HG03139 (cell line): ENCODE data around the gene MT4.
A peak's percentile ranks its signal among the peaks of the same experiment; 100 is the strongest.

Source experiments
- ATAC-seq: cut with Tn5 transposase; IDR thresholded peaks from one replicate; pipeline ENCODE4 v1.9.1; 2021; ENCODE audit not compliant: unreplicated experiment

Gene MT4

DNA sequence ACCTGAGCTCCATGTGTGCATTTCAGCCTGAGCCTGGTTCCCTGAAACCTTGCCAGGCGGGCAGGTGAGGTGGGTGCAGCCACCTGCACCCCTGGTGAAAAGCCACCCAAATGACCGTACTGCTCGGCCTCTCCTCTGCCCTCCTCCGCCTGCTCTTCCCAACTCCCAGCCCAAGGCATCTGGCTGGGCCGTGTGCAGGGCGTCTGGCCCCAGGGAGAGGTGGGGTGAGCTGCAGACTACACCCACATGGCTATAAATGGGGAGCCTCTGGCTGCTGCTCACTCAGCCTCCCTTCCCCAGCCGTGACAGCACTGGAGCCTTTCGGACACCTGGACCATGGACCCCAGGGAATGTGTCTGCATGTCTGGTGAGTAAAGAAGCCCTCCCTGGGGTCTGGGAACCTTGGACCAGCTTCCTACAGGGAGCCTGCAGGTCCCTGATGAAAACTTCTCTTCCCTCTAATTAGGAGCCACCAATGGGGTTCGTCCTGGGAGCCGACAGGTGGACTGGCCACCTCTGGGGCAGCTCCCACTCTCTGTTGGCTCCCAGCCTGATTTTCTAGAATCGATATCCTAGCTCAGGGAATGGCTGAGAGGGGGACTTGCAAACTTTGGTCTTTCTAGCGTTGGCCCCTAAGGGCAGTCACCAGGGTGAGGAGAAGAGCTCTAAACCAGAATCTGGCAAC is at the start of gene MT4:
TSS of gene MT4 (plus strand) at position 281 of the 685 bp plus-strand sequence. CDS start at position 337, 56 bp downstream.
- no peak for ATAC-seq

DNA sequence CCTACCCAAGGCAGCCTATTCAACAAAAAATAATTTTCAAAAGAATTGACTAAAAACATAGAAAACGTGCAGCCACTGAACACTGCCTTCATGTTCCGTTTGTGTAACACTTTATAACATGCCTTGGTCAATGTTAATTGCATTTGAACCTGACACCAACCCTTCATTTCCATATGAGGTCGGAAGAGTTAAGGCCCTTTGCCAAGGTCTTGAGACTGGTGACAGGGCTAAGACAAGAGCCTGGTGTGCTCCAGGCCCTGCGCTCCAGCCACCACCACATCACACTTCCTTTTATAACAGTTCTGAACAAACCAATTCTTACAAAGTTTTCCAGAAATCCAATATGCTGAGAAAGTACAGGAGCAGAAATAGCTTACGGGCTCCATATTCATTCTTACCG is 49.2 kb upstream of the MT4 start:
- no peak for ATAC-seq

GRCh38 chr16:56517206-56517605 is 47.7 kb upstream of the MT4 start:
- no peak for ATAC-seq

GRCh38 chr16:56518425-56518824 is 46.4 kb upstream of the MT4 start:
- ATAC-seq = no peak

DNA sequence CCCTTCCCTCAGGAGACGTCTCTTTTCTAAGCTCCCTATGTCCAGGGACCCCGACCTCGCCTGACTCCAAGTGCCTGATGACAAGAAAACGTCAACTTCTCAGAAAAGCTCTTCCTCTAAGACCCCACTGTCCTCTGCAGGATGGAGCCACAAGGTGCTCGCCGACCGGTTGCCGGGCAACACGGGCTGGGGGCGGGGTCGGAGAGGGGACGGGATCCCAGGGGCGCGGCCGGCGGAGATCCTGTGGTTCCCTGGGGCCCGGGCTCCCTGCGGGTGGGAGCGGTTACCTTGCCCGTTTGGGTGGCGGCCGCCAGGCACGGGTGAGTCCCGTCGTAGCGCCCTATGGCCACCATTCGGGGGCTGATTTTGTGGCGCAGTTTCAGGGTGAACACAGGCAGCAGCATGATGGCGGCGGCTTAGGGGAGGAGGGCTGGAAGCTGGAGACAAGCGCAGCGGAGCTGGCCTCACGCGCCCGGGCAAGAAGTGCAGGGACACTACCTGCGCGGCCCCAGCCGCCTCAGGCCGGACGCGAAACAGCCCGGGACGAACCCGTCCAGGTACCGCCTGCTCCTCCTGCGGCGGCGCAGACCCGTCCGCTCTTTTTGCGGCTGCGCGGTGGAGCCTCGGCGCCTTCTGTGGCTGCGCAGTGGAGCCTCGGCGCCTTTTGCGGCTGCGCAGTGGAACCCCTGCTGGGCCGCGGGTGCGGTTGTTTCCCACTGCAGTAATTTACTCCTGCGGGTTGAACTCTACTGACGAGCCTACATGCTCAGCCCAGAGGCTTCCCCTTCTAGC is 45.2 kb upstream of the MT4 start, which contains the start of gene BBS2:
TSS of gene BBS2 (minus strand) at position 566 of the 792 bp plus-strand sequence. CDS start at position 404, 162 bp downstream.
- peak; percentile 76 for ATAC-seq

DNA sequence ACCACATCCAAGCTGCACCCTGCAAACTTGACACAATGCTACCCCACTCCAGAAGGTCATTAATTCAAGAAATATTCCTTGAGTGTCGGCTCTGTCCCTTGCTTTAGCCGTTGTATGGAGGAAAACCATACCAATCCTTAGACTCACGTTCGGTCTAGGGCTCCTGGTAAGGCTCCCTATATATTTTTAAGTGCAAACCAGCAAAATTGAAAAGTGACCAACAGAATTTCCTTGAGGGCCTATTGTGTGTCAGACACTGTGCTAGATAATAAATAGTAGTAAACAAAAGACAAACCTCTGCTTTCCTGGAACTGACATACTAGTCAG is 44.7 kb upstream of the MT4 start:
- ATAC-seq = no peak

DNA sequence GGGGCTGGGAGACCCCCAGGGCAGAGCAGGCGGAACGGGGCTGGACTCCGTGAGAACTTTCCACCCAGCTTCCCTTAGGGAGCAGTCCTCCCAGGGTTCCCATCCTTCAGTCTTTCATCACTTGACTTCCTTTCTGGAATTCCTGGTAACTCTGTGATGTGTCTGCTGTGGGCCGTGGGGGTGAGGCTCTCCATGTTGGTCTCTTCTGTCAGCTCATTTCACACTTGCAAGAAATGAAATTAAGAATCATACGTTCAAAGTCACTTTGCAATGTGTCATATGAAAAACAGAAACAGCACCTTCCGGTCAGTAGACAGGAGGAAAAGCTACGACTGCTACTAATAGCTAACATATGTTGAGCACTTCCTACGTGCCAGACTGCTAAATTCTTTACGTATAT is 39.6 kb upstream of the MT4 start:
- ATAC-seq = no peak

GRCh38 chr16:56530872-56531271 is 34.0 kb upstream of the MT4 start:
- no peak for ATAC-seq

DNA sequence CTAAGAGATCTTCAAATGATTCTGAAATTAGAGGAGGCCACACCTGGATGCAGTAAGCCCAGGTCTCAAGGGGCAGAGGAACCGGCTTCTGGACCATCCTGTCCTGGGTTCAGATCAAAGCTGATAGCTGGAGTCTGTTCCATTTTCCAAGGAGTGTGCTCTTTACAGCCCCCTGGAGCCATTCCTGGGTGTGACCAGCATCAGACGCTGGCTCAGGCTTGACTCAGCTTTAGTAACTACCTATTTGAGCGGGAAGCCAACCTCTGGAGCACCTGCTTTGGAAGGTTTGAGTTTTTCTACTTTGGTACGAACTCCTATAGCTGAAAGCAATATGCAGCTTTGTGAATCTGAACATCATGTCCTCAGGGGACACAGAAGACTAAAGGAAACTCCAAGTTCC is 32.2 kb upstream of the MT4 start:
- no peak for ATAC-seq

DNA sequence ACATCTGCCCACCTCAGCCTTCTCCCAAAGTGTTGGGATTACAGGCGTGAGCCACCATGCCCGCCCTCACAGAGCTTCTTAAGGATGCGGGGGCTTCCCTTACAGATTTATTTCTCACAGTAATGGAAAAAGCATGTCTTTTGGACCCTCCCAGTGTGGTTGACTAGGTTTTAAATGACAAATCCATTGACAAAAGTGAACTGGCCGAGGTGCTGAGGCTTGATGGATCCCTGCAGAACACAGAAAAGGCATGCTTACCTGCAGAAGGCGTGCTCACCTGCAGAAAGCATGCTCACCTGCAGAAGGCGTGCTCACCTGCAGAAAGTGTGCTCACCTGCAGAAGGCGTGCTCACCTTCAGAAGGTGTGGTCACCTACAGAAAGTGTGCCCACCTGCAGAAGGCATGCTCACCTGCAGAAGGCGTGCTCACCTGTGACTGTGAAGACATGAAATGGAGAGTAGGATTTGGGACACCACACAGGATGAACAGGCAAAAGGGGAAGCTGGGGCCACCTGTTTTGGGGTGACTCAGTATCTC is 30.0 kb upstream of the MT4 start:
- no peak for ATAC-seq

DNA sequence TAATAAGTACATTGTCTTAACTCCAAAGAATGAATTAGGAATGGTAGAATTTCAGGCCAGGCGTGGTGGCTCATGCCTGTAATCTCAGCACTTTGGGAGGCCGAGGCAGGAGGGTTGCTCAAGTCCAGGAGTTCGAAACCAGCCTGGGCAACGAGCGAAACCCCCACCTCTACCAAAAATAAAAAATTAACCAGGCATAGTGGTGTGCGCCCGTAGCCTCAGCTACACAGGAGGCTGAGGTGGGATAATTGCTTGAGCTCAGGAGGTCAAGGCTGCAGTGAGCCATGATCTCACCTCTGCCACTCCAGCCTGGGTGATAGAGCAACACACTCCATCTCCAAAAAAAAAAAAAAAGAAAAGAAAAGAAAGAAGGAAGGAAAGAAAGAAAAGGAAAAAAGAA is 26.5 kb upstream of the MT4 start:
- no peak for ATAC-seq

- ATAC-seq = no peak
Observed at GRCh38 chr16:56539656-56540055, 25.2 kb upstream of the MT4 start.

GRCh38 chr16:56542039-56542438 is 22.8 kb upstream of the MT4 start:
- ATAC-seq = no peak

DNA sequence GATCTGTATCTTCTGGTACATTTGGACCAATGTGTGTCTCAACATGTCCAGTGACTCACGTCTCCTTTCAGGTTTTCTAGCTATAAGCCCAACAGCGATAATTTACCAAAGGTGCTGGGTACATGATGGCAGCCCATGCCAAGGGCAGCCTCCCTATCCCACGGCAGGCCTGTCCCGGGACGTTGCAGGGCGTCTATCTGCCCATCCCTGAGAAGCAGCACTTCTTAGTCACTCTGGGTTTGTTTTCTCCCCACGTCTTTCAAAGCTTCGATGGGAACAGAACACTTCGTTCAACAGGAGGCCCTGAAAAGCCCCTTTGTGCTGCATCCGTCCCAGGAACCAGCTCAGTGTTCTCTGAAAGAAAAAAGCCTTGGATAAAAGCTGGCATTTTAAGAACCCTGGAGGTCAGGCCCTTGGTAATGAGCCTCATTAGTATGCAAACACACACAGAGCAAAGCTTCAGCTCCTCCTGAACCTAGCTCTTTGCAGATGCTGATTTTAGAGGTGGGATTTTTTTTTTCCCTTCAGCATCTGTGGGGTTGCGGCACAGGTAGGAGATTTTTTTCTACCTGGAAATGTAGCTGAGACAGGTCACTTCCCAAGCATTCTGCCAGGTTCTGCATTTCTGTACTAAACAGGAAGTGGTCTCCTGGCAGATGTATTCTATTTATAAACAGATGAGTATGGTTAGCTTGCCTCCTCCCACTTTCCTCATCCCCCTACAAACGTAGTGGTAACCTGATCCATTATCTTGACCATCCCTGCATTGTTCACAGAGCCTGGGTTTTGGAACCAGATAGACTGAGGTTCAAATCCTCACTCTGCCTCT is 17.5 kb upstream of the MT4 start:
- no peak for ATAC-seq

- ATAC-seq = no peak
Observed at GRCh38 chr16:56547949-56548567, 16.8 kb upstream of the MT4 start.

- no peak for ATAC-seq
Observed at GRCh38 chr16:56549161-56549560, 15.7 kb upstream of the MT4 start.

GRCh38 chr16:56549744-56550385 is 15.0 kb upstream of the MT4 start:
- ATAC-seq = no peak

- ATAC-seq = no peak
Observed at GRCh38 chr16:56551796-56552738, 12.8 kb upstream of the MT4 start.

DNA sequence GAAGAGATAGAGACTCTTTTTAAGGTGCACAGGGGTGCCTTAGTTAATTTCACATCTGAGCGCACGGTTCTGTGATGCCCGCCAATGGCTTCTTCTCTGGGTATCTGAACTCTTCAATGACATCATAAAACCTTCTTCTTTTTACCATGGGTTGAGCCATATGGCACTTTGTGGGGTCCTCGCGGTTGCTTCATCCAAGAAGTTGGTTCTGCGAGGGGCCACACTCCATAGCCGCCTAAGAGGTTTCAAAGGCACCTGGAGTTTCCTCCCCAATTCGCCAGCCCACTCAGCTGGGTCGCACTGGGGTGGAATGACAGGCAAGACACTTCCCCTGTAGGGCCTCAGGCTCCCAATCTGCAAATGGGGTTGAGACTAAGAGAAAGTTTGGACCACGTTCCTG is 10.4 kb upstream of the MT4 start:
- no peak for ATAC-seq
